ENCODE data around the gene TMEM212. TPM values are rescaled to one million over a fixed set of nuclear protein-coding genes. Genes with fewer than 3 reads are reported as not detected.

TMEM212 gene
- total RNA-seq, 4 donors from 2014 or later, result not detected

- H3K4me1 ChIP-seq, result peaks cover 34 to 49% (median 43%) of the 10 kb centered on the region in 4 donors
- intact Hi-C loops (cut with DNase I), result no loop called here
- 92% methylated on average over 2 of the region's 2 CpGs for WGBS
Measured at GRCh38 chr3:171839270-171839669, 3.9 kb upstream of the TMEM212 start.

GRCh38 chr3:171840445-171840810 lies 2.7 kb upstream of the TMEM212 start:
- Histone ChIP-seq H3K9me3 (no peaks in the 10 kb centered on the region), H3K27ac (replicated peaks in 1 of 4) (no peak overlapping the region), H3K4me1 (peaks cover 26 to 44% (median 41%) of the 10 kb centered on the region in 4 donors), H3K4me3 (no peak overlapping the region), H3K27me3 (no peaks in the 10 kb centered on the region), H3K36me3 (no peaks in the 10 kb centered on the region)
- 91% methylated on average over 2 of the region's 2 CpGs for WGBS
- intact Hi-C loops (cut with DNase I), result no loop called here
- TF ChIP-seq EP300 (IDR thresholded peaks at IDR 0.05), result no peak
- DNase-seq (ENCODE audit: extremely low spot score), result no peak

More at GRCh38 chr3:171839270-171839669, 3.9 kb upstream of the TMEM212 start:
- Histone ChIP-seq H3K9me3 (no peaks in the 10 kb centered on the region), H3K36me3 (no peaks in the 10 kb centered on the region), H3K4me3 (no peak overlapping the region), H3K27me3 (no peaks in the 10 kb centered on the region), H3K27ac (replicated peaks in 1 of 4) (no peak overlapping the region)
- TF ChIP-seq, protein P1, sequence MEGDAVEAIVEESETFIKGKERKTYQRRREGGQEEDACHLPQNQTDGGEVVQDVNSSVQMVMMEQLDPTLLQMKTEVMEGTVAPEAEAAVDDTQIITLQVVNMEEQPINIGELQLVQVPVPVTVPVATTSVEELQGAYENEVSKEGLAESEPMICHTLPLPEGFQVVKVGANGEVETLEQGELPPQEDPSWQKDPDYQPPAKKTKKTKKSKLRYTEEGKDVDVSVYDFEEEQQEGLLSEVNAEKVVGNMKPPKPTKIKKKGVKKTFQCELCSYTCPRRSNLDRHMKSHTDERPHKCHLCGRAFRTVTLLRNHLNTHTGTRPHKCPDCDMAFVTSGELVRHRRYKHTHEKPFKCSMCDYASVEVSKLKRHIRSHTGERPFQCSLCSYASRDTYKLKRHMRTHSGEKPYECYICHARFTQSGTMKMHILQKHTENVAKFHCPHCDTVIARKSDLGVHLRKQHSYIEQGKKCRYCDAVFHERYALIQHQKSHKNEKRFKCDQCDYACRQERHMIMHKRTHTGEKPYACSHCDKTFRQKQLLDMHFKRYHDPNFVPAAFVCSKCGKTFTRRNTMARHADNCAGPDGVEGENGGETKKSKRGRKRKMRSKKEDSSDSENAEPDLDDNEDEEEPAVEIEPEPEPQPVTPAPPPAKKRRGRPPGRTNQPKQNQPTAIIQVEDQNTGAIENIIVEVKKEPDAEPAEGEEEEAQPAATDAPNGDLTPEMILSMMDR (IDR thresholded peaks at IDR 0.05), result no peak
- TF ChIP-seq POLR2A (IDR thresholded peaks at IDR 0.05; ENCODE audit: low read depth) (no peak), EP300 (IDR thresholded peaks at IDR 0.05) (no peak)
- DNase-seq (ENCODE audit: extremely low spot score), result no peak

GRCh38 chr3:171840811-171841619 lies 2.1 kb upstream of the TMEM212 start:
- Histone ChIP-seq H3K4me3 (no peak overlapping the region), H3K9me3 (no peaks in the 10 kb centered on the region), H3K27ac (replicated peaks in 1 of 4) (no peak overlapping the region), H3K27me3 (no peaks in the 10 kb centered on the region), H3K4me1 (peaks cover 23 to 44% (median 41%) of the 10 kb centered on the region in 4 donors), H3K36me3 (no peaks in the 10 kb centered on the region)
- DNase-seq (ENCODE audit: extremely low spot score), result no peak
- intact Hi-C loops (cut with DNase I), result no loop called here
- no peak for TF ChIP-seq POLR2A (IDR thresholded peaks at IDR 0.05; ENCODE audit: low read depth)
- no peak for TF ChIP-seq EP300 (IDR thresholded peaks at IDR 0.05)
- TF ChIP-seq, protein P1 (IDR thresholded peaks at IDR 0.05), result no peak
- no peak for TF ChIP-seq POLR2AphosphoS5 (IDR thresholded peaks at IDR 0.05)
- 86% methylated on average over 5 of the region's 6 CpGs for WGBS

DNA sequence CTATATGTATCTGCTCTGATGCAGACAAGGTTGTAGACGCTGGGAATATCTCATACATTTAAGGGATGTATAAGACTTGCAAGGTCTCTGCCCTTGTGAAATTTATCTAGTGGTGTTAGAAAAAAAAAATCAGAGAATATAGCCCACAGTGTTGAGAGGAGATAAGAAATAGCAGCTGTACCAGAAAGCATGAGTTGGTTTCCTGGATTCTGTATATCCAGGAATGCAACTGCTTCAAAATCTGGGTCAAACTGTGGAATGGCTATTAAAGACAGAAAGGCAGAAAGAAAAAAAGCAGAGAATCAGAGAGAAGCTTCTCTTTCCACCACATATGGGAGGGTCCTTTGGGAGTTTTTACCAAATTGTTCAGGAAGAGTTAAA lies 1.5 kb upstream of the TMEM212 start:
- DNase-seq (ENCODE audit: extremely low spot score), result no peak
- intact Hi-C loops (cut with DNase I), result no loop called here
- Histone ChIP-seq H3K27ac (replicated peaks in 1 of 4) (no peak overlapping the region), H3K9me3 (no peaks in the 10 kb centered on the region), H3K27me3 (no peaks in the 10 kb centered on the region), H3K36me3 (no peaks in the 10 kb centered on the region), H3K4me1 (peaks cover 23 to 44% (median 40%) of the 10 kb centered on the region in 4 donors), H3K4me3 (no peak overlapping the region)
- 85% methylated on average over 1 of the region's 1 CpG for WGBS
- TF ChIP-seq POLR2AphosphoS5 (IDR thresholded peaks at IDR 0.05) (no peak), EP300 (IDR thresholded peaks at IDR 0.05) (no peak), POLR2A (IDR thresholded peaks at IDR 0.05; ENCODE audit: low read depth) (no peak)
- TF ChIP-seq, protein P1 (IDR thresholded peaks at IDR 0.05), result no peak

DNA sequence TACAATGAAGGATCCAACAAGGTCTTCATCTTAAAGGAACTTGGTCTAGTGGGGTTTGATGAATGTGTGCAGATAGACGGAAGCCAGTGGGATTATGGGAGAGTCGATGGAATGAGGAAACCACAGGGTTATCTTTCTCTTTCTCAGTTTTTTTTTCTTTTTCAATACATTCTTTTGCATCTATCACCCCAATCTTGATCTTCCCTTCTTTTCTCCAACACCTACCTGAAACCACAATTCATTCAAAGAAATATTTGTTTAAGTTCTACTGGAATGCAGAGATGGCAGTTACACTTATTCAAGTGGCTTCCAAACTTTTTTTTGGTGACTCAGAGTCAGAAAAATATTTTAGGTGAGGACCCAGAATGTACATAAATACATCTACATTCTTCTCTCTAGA lies 1.7 kb downstream of the TMEM212 start:
- no peak overlapping the region for H3K27ac ChIP-seq (replicated peaks in 1 of 4)
- no peak overlapping the region for H3K4me3 ChIP-seq
- H3K9me3 ChIP-seq, result no peaks in the 10 kb centered on the region
- no peaks in the 10 kb centered on the region for H3K36me3 ChIP-seq
- TF ChIP-seq POLR2A (IDR thresholded peaks at IDR 0.05; ENCODE audit: low read depth) (no peak), POLR2AphosphoS5 (IDR thresholded peaks at IDR 0.05) (no peak), EP300 (IDR thresholded peaks at IDR 0.05) (no peak)
- TF ChIP-seq, protein P1 (IDR thresholded peaks at IDR 0.05), result no peak
- peaks cover 7 to 30% (median 23%) of the 10 kb centered on the region in 4 donors for H3K4me1 ChIP-seq
- intact Hi-C loops (cut with DNase I), result no loop called here
- WGBS, result 95% methylated on average over 2 of the region's 2 CpGs
- no peak for DNase-seq (ENCODE audit: extremely low spot score)
- no peaks in the 10 kb centered on the region for H3K27me3 ChIP-seq
